NCI-H748 treated with DMSO at 0.1 percent for 48 hours (cell line): ENCODE results near the gene TEPSIN.

Experiments
- DNase-seq: peaks from one replicate; lab custom pipeline; 2025; lab: John Stamatoyannopoulos, UW

The TEPSIN gene

GRCh38 chr17:81219476-81220180, 19.2 kb downstream of the TEPSIN start:
- DNase-seq: no peak

DNA sequence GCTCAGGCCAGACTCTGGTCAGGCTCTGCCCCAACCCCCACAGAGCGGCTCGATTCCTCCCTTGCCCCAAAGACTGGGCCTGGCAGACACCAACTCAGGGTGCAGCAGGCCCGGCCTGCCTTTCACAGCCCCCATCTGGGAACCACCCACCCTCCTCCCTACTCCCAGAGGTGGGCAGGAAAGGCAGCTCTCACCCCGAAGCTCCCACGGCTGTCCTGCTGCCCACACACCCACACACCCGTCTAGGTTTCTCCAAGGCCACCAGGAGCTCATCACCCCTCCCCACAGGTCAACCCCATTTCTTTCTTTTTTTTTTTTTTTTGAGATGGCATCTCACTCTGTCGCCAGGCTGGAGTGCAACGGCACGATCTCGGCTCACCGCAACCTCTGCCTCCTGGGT, 19.9 kb downstream of the TEPSIN start:
- no peak for DNase-seq

DNA sequence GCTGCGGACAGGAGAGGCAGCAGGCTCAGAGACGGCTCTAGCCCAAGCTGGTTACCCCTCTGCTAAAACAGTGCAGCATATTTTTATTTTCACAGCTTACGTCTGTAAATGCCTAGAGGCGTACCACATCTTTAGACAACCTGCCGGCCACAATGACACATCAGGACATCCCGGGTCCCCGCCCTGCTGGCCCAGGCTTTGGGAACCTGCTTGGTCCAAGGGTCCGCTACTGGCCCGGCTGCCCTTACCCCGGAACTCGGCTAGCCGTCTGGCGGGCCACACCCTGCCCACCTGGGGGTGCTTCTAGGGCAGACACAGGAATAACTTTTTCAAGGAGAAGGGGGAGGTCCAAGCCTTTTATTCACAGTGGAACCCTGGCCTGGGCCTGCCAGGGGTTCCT, 20.4 kb downstream of the TEPSIN start:
- no peak for DNase-seq

DNA sequence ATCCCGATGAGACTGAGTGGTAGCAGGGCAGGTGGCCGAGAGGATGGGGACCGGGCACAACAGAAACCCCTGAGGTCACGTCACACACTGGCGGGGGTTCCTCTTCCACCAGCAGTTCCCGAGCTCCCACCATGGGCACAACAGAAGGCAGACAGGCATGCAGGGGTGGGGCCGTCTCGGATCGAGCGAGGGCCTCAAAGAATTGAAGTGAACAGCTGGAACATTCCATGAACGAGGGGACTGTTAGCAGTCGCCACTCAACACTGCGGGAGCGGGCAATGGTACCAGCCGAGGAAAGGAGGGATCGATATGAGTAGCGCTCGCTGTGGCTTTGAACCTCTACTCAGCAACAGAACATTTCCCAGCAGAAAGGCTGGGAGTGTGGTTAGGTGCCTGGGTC, 21.4 kb downstream of the TEPSIN start:
- no peak for DNase-seq

DNA sequence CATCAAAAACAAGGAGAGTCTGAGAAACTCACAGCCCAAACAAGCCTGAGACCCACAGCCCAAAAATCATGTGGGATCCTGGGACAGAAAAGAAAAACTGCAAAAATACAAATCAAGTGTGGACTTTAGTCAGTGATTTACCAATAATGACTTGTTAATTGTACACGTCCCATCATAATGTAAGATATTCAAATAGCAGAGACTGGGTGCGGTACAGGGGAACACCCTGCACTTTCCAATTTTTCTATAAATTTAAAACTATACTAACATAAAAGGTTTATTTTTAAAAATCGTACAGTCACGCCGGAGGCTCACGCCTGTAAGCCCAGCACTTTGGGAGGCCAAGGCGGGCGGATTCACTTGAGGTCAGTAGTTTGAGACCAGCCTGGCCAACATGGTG, 24.9 kb downstream of the TEPSIN start:
- no peak for DNase-seq

GRCh38 chr17:81212365-81212764, 26.5 kb downstream of the TEPSIN start:
- DNase-seq: no peak

DNA sequence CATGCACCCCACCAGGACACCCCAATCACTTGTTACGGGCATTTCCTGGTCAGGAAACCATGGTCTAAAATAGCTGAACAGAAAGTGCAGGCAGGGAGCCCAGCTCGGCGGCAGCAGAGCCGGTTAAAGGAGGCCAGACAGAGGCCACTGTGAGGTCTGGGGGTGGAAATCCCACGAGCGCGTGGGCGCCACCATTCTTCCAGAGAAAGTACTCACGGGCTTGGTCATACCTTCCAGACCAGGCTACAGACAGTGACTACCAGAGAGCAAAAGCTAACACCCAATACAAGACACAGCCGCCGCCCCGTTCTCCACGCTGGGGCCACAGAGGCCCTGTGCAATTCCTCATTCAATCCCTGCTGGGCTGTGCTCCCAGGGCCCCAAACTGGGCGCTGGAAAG, 28.0 kb downstream of the TEPSIN start:
- no peak for DNase-seq

DNA sequence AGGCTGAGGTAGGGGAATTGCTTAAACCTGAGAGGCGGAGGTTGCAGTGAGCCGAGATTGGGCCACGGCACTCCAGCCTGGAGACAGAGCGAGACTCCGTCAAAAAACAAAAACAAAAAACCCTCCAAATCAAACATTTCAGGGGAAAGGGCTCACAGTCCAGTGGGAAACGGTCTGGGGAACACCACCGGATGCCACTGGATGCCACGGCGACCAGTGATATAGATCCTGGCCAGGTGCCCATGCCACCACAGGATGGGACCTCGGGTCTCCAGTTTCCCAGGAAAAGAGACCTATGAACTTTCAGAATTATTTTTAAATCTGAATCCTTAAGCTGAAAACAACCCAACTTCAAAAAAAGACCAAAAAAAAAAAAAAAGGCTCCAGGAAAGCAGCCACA, 28.4 kb downstream of the TEPSIN start:
- no peak for DNase-seq

GRCh38 chr17:81209141-81209540, 29.7 kb downstream of the TEPSIN start:
- no peak for DNase-seq

- no peak for DNase-seq
Observed at GRCh38 chr17:81208651-81209050, 30.2 kb downstream of the TEPSIN start.

DNA sequence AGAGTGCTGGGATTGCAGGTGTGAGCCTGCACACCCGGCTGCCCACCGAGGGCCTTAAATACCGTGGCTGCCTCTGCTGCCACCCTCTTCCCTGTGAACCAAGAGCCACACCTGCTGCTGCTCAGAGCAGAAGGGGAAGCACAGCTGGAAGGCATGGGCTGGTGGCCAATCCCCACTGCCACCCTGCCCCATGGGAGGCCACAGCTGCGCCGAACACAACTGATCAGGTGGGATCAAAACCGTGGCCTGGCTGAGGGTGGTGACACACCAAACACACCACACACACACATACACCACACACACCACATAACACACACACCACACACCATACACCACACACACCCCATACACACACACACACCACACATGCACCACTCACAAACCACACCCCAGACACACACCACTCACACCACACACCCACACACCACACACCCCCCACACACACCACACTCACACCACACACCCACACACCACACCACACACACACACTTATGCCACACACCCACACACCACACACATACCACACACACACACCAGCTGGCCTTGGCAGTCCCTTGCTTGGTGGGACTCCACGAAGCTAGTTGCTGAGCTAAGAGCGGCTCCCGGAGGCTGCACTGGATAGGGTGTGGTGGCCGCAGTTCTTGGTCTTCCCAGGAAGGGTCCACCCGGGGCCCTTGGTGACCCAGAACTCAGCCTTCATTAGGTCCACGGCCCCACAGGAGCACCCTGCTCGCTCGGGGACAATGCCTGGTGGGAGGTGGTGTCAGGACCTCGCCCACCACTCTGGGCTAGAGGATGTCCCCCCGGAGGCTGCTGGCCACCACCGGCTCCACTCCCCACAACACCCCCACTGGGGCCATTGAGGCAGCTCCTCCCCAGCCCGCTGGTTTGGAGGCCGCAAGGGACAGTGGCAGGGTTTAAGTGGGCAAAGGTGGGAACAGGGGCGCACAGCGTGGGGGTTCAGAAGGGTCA, 31.0 kb downstream of the TEPSIN start:
- no peak for DNase-seq

- DNase-seq: no peak
Observed at GRCh38 chr17:81206657-81207056, 32.2 kb downstream of the TEPSIN start.

DNA sequence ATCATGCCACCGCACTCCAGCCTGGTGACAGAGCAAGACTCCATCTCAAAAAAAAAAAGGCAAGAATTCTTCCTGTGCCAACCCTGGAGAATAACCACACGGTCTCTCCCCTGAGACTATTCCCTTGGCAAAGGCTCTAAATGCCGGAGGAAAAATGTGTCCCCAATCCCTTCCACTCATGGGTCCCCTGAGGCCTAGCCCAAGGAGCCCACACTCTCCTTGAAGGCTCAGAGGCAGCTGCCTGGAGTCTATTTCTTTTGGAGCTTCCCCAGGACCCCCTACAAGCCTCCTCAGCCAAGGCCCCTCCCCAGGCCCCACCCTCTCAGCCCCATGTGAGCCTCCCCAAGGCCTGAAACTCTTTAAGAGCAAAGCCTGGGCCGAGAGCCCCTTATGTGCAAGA, 32.7 kb downstream of the TEPSIN start:
- no peak for DNase-seq

- no peak for DNase-seq
Observed at GRCh38 chr17:81204578-81204977, 34.3 kb downstream of the TEPSIN start.

GRCh38 chr17:81203136-81203535, 35.7 kb downstream of the TEPSIN start:
- no peak for DNase-seq

DNA sequence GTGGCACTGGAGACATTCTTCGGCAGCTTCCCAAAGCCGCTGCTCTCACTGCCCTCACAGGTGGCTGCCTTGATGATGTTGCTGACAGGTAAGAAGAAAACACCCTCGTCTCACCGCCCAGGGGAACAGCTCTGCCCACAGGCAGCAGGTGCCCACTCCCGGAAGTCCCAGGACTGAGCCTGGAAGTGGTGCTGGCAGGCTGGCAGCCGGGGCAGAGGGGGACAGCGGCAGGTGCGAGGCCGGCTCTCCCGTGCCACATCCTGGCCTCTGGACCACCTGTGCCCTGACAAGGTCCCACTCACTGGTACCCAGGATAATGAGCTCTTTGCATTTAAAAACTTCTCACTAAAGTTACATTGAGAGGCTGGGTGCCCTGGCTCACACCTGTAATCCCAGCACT, 36.5 kb downstream of the TEPSIN start:
- DNase-seq: no peak

DNA sequence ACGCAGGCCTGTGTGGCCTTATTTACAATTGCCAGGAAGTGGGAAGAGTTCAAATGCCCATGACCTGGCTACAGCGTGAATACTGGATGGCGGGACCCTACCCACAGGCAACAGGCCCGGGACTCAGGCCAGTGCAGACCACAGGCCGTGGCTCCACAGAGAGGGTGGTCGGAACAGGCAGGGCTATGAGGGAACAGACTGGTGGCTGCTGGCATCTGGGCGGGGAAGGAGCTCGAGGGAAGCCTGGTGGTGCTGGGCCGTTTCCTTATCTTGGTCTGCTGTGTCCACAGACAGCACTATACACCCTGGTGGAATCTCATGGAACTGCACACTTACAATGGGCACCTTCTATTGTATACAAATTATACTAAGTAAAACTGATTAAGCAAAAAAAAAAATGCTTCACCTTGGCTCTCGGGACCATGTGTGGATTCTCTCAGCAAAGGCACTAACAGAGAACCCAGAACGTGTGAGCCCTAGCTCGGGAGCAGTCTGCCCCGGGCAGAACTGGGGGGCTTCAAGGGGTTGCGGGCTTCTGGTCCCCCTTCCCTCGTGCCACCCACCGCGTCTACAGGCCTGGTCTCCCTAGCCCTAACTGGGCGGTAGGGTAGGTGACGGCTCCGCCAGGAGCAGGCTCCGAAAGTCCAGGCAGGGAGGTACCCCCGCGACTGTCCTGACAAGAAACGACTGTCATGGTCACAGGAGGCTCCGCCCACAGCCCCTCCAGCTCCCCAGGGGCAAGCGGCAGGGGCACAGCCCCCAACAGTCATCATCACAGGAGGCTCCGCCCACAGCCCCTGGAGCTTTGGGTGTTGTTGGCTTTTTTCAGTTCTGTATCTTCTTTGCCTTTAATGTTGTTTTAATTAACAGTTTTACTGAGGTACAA, 37.9 kb downstream of the TEPSIN start:
- DNase-seq: no peak

- no peak for DNase-seq
Observed at GRCh38 chr17:81200201-81200600, 38.7 kb downstream of the TEPSIN start.

GRCh38 chr17:81199482-81199830, 39.4 kb downstream of the TEPSIN start:
- DNase-seq: no peak

DNA sequence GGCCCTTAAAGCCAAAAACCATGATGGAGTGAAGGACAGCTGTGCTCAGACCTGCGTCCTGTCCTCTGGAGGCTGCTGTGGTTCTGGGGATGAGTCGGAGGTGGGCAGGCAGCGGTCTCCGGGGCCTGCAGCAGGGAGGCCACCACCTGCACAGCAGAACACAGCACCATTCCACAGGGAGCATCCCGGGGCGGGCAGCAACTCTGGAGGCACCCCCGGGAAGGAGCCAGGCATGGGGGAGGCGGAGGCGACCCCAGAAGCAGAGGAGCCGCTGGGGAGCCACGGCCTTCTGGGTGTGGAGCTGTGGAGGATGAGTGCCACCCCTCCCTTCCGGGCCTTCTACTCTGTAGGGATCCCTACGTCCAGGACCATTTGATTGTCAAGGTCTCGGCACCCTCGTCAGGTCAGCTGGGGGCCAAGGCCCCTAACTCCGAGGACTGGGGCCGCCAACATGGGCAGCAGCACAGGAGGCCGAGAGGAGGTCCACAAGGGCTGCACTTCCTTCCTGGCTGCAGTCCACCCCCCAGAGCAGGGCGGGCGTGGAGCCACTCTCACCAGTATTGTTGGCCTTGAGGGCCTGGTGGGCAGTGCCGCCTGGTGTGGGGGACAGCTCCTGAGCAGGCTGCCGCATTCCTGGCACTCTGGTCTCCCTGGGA, 39.9 kb downstream of the TEPSIN start:
- no peak for DNase-seq

- DNase-seq: no peak
Observed at GRCh38 chr17:81197831-81198490, 40.9 kb downstream of the TEPSIN start.
